ENCODE measurements around the gene EFEMP2.

Gene EFEMP2

GRCh38 chr11:65872586-65873317 is at the start of gene EFEMP2:
Gene EFEMP2 (minus strand): TSS chr11:65872800. CDS start chr11:65872354, 446 bp downstream.
- DNase-seq = peak; percentile 74

DNA sequence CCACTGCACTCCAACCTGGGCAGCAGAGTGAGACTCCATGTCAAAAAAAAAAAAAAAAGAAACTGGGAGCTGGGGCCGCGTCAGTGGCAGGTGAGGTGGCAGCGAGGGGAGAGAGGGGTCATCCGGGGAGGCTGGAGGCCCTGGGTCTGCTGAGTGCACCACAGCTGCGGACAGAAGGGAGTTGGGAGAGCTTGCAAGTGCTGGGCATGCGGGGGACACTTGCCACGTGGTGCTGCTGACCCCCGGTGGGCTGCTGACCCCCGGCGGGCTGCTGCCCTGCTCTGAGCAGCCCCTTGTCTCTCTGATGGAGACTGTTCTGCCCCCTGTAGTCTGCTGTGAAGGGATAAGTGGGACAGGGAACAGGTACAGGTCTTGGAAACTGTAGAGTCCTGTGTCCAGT is 49.3 kb upstream of the EFEMP2 start:
- DNase-seq = no peak

- DNase-seq = no peak
Observed at GRCh38 chr11:65921033-65921555, 48.5 kb upstream of the EFEMP2 start.

DNA sequence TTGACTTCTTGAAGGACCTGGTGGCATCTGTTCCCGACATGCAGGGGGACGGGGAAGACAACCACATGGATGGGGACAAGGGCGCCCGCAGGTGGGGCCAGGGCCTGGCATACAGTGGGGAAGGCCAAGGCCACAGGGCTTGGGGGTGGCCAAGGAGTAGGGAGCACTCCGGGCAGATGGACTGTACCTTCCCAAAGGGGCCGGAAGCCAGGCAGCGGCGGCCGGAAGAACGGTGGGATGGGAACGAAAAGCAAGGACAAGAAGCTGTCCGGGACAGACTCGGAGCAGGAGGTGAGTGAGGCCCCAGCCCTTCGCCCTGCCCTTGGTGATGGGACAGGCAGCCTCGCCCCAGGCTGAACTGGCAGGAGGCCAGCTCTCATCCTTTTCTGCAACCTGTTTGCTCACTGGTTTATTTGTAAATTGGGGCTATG is 47.8 kb upstream of the EFEMP2 start:
- no peak for DNase-seq

GRCh38 chr11:65919573-65920371 is 47.2 kb upstream of the EFEMP2 start:
- DNase-seq = no peak

GRCh38 chr11:65919141-65919572 is 46.6 kb upstream of the EFEMP2 start, which contains the start of gene DRAP1:
Gene DRAP1 (plus strand): TSS chr11:65919426. CDS start chr11:65919502, 76 bp downstream.
- peak; percentile 99 for DNase-seq

DNA sequence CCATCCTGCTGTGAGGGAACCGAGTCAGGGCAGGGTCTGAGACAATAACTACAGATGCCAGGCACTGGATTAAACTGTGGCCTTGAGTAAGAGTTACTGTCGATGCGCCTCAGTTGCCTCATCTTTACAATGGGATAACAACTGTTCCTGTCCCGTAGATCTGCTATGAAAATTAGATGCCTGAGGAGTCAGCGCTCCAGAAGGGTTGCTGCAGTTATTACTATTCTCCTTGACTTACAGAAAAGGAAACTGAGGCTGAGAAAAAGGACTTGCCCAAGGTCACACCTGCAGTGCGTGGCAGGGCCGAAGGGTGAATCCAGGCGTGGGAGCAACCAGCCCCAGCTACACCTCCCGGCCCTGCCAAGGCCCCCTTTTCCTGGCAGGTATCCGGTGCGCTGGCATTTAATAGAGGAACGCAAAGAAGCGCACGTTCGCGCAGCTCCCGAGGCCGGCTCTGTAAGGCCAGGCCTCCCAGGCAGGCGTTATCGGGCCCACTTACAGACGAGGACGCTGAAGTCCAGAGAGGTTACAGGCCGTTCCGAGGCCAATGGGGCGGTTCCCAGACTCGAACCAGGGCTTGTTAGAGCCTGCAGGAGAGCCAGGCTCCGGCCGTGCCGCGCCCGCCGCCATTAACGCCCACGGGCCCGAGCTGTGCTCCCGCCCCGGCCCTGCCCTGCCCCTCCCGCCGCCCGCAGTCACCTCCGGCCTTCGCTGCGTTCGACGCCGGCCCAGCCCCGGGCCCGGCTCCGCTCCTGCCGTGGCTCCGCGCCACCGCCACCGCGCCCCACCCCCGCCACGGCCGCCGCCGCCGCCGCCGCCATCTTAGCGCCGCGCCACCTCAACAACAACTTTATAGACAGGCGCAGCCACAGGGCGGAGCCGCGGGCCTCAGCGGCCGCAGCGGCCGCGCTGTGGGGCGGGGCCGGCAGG is 45.9 kb upstream of the EFEMP2 start, which contains the start of gene C11orf68:
Gene C11orf68, minus strand, starts transcription at position 852 of the 930 bp plus-strand sequence. Its CDS starts 31 bp downstream, at position 821.
- DNase-seq = no peak

DNA sequence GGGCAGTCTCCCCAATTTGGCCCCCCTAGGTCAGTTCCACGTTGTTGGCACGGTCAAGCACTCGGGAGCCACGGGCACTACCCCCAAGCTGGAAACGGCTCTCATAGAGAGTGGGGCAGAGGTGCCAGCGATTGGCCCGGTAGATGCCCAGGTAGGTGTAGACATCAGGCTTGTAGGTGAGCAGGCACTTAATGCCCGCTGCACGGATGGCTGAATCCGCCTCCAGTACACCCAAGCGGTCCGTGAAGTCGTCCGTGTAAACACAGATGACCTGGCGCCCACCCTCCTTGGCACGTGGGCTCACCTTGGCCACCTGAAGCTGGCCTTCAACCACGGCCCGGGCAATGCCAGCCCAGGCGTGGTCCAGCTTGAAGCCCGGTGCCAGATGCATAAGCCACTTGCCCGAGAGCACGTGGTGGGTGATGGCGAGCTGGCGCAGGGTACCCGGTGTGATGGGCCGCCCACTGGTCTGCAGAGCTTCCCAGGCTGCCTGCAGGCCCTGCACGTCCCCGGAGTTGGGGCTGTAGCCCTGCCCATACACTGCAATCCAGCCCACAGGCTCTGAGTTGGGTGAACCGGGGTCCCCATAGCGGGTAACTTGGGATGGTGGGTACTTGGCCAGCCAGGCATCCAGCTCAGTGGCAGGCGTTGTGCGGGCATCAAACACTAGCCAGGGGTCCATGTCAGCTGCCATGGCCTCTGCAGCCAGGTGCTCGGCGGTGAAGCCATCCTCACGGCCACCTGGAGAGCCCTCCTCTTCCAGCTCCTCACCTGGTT is 45.0 kb upstream of the EFEMP2 start:
- DNase-seq = no peak

- no peak for DNase-seq
Observed at GRCh38 chr11:65917077-65917433, 44.5 kb upstream of the EFEMP2 start.

DNA sequence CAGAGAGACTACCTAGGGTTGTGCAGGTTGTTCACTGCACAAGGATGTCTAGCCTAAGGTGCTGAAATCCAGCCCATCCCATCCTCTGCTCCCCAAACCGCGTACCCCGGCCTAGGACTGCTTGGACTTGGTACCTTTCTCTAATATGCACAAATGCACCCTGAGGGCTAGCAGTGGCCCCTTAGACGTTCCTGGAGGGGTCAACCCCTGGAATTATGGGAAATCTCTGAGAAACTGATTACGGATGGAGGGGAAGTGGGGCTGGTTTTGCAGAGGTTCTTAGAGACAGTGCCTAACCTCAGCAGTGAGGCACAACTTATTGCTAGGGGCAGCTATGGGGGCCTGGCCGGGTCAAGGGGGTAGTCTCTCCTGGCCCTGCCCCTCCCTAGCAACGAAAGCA is 43.8 kb upstream of the EFEMP2 start:
- DNase-seq = no peak

DNA sequence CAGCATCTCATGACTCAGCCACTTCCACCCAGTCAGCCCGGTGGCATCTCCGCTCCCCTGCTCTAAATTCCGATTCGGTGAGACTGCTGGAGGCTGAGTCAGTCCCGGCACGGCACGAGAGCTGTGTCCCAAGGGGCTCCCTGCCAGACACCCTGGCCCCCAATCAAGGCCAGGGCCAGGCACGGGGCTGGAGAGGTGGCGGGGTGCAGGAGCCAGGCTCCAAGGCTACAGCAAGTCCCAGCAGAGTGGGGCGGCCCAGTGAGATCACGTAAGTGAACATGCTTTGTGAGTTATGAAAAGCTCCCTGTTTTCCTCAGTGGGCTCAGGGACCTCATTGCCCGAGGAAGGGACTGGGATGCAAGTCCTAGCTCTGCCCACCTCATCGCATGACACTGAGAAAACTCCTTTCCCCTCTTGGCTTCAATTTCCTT is 43.2 kb upstream of the EFEMP2 start:
- peak; percentile 98 for DNase-seq

DNA sequence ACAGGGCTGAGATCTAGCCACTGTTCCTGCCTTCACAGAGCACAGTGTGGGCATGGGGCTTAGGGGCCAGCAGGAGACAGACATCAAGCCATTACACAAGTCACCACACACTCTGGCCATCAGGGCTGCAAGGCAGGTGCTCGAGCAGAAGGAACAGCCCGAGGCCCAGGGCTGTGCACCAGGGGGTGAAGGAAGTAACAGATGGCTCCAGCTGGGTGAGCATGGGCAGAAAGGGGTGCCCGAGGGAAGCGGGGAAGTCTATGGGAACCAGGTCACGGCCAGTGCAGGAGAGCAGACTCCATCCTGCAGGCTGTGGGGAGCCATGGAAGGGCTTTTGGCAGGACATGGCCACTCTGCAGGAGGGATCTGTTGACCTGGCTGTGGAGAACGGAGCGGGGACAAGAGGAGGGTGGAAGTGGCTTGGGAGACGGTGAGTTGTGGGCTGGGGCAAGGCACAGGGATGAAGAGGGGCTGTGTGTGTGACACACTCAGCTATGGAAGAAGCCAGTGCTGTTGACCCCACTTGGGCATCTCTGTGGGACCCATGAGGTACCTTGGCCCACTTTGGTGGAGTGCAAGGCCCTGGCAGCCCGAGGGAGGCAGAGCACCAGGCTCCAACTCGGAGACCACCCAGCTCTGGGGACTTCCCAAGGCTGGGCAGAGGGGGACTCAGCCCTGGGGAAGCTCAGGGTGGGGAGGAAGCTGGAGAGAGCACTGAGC is 42.7 kb upstream of the EFEMP2 start:
- no peak for DNase-seq

- no peak for DNase-seq
Observed at GRCh38 chr11:65912845-65913244, 40.2 kb upstream of the EFEMP2 start.

DNA sequence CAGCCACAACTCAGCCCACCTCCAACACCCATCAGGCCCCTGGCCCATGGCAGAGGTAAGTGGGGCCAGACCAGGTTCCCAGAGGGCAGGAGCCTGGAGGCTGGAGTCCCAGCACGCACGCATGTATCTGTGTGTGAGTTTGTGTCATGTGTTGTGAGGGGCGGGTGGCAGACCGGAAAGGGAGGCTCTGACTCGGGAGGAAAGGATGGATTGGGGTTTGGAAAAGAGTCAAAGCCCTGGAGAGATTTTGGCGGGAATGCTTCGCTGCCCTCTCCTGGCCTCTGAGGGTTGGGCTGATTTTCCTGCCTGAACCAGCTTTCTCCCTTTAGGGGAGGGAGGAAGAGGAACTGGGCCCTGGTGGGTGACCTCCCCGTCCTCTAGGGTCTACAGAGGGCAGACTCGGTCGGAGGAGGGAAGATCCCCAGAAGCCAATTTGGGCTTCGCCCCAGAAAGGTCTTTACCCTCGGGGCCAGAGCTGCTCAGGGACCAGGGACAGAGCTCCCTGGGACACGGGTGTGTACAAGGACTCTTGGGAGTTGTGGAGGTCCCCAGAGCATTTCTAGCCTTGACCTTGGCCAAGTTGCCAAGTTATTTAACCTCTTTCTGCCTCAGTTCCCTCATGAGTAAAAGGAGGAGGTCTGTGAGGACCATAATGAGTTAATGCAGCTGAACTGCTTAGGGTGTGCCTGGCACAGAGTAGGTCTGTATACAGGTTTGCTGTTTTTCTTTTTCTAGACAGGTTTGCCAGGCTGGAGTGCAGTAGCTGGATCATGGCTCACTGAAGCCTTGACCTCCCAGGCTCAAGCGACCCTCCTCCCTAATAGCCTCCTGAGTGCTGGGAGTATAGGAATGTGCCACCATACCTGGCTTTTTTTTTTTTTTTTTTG is 39.3 kb upstream of the EFEMP2 start:
- DNase-seq = peak; percentile 90

- no peak for DNase-seq
Observed at GRCh38 chr11:65907878-65908277, 35.3 kb upstream of the EFEMP2 start.

- DNase-seq = no peak
Observed at GRCh38 chr11:65906602-65907001, 34.0 kb upstream of the EFEMP2 start.

- no peak for DNase-seq
Observed at GRCh38 chr11:65903715-65904114, 31.1 kb upstream of the EFEMP2 start.

DNA sequence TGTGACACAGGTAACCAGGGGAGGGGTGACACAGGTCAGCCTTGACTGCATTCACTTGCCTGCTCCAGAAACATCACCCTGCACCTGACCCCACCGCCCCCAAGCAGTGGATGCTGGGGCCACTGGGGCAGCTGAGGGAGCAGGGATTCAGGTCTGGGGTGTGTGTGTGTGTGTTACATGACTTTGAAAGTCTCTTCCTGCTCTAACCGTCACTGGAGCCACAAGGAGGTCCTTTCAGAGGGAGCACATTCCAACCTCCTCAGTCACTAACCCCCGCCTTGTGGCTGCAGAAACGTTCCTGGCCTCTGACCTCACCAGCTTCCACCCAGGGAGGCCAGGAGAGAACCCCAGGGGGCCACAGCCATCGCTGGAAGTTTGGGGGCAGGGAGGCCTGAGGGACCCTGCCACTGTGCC is 30.5 kb upstream of the EFEMP2 start:
- peak; percentile 89 for DNase-seq

GRCh38 chr11:65900899-65901180 is 28.2 kb upstream of the EFEMP2 start:
- no peak for DNase-seq

Data from fibroblast of upper back skin (primary cell).